Measurements from ENCODE around the gene GALNT9.

DNA sequence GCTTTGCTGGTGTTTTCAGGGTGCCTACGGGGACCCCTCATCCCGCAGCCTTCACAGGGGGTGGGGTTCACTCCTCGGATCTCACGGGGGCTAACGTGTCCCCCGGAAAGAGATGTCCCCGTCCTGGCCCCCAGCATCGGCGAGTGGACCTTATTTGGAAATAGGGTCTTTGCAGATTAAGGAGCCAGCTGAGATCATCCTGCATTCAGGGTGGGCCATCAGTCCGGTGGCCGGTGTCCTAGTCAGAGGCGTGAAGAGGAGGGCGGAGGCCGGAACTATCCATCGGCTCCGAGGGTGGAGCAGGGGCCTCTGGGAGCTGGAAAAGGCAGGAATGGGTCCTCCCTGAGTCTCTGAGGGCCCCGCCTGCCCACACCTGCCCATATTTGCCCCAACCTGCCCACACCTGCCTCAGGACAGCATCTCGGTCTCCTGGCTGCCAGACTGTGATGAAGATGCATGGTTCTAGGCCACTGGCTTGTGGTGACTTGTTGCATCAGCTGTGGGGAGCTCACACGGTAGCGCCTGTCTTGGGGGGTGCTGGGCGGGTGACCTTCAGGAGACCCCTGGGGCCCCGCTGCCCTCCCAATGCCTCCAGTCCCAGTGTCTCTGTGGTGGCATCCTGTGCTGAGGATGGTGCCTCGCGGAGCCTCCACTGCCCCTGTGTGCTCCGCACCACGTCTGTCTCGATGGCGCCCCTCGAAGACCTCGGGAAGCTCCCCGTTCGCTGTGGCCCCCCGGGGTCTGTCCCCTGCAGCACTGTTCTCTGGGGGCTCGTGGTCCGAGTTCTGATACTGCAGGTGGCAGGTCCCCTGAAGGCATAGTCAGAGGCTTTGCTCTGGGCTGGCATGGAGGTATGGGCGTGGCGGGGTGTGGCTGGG is 170.5 kb downstream of the GALNT9 start:
- TF ChIP-seq, protein P1, sequence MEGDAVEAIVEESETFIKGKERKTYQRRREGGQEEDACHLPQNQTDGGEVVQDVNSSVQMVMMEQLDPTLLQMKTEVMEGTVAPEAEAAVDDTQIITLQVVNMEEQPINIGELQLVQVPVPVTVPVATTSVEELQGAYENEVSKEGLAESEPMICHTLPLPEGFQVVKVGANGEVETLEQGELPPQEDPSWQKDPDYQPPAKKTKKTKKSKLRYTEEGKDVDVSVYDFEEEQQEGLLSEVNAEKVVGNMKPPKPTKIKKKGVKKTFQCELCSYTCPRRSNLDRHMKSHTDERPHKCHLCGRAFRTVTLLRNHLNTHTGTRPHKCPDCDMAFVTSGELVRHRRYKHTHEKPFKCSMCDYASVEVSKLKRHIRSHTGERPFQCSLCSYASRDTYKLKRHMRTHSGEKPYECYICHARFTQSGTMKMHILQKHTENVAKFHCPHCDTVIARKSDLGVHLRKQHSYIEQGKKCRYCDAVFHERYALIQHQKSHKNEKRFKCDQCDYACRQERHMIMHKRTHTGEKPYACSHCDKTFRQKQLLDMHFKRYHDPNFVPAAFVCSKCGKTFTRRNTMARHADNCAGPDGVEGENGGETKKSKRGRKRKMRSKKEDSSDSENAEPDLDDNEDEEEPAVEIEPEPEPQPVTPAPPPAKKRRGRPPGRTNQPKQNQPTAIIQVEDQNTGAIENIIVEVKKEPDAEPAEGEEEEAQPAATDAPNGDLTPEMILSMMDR (IDR thresholded peaks at IDR 0.05): no peak
- no peak for TF ChIP-seq EP300 (IDR thresholded peaks at IDR 0.05)
- TF ChIP-seq POLR2A (IDR thresholded peaks at IDR 0.05): no peak

All from tibial nerve (tissue), 4 donors.